DMS153 (cell line): ENCODE measurements around the gene KNDC1.
"Not testable (repeated sequence)": the region's sequence is repeated elsewhere in the genome, so short reads cannot be mapped to it uniquely, and the experiment has no call there.

Experiments
- DNase-seq: peaks from one replicate; lab custom pipeline; 2025; lab: John Stamatoyannopoulos, UW

Gene KNDC1

GRCh38 chr10:133162178-133162909 lies 2.3 kb downstream of the KNDC1 start:
- DNase-seq = no peak

- DNase-seq = no peak
Measured at GRCh38 chr10:133162910-133163856, 3.2 kb downstream of the KNDC1 start.

GRCh38 chr10:133163889-133164815 lies 4.1 kb downstream of the KNDC1 start:
- peak; percentile 43 for DNase-seq

GRCh38 chr10:133164816-133165555 lies 5.0 kb downstream of the KNDC1 start:
- no peak for DNase-seq

GRCh38 chr10:133165556-133166503 lies 5.8 kb downstream of the KNDC1 start:
- DNase-seq = no peak

- no peak for DNase-seq
Measured at GRCh38 chr10:133166504-133166827, 6.4 kb downstream of the KNDC1 start.

- DNase-seq = no peak
Measured at GRCh38 chr10:133166828-133167692, 7.0 kb downstream of the KNDC1 start.

- no peak for DNase-seq
Measured at GRCh38 chr10:133167693-133168616, 7.9 kb downstream of the KNDC1 start.

GRCh38 chr10:133168617-133169031 lies 8.6 kb downstream of the KNDC1 start:
- no peak for DNase-seq

- no peak for DNase-seq
Measured at GRCh38 chr10:133169173-133169947, 9.3 kb downstream of the KNDC1 start.

GRCh38 chr10:133170092-133170491 lies 10.1 kb downstream of the KNDC1 start:
- no peak for DNase-seq

- DNase-seq = no peak
Measured at GRCh38 chr10:133173860-133174640, 14.0 kb downstream of the KNDC1 start.

GRCh38 chr10:133174689-133175263 lies 14.8 kb downstream of the KNDC1 start:
- DNase-seq = no peak

GRCh38 chr10:133175624-133176023 lies 15.6 kb downstream of the KNDC1 start:
- not testable (repeated sequence) for DNase-seq

GRCh38 chr10:133176546-133176945 lies 16.5 kb downstream of the KNDC1 start:
- no peak for DNase-seq
